Testis (tissue), 3 donors: Measurements from ENCODE around the gene RHBG. TPM values are rescaled to one million over a fixed set of nuclear protein-coding genes. Genes with fewer than 3 reads are reported as not detected.

ENCODE experiments used
- DNase-seq: peaks from one replicate; pipeline ENCODE4 v3.0.0-alpha.2; 2019
- H3K27ac ChIP-seq, 2 donors: fragments of 200-600 bp; sonication (generic); one replicate each; pipeline ENCODE4 v1.5.1; 2019
- H3K27me3 ChIP-seq: fragments of 200-600 bp; sonication (generic); one replicate; pipeline ENCODE4 v1.5.1; 2019
- H3K36me3 ChIP-seq: fragments of 200-600 bp; sonication (generic); one replicate; pipeline ENCODE4 v1.5.1; 2017; ENCODE audit warnings: low read depth; ENCODE audit errors: missing control alignments
- H3K4me1 ChIP-seq: fragments of 200-600 bp; sonication (generic); one replicate; pipeline ENCODE4 v1.5.1; 2019
- H3K4me3 ChIP-seq, 2 donors: fragments of 200-600 bp; sonication (generic); one replicate each; pipeline ENCODE4 v1.5.1; 2017 to 2019
- H3K9me3 ChIP-seq: fragments of 200-600 bp; sonication (generic); one replicate; pipeline ENCODE4 v1.5.1; 2017
- CTCF ChIP-seq, 3 experiments: fragments of 450-650 bp in 2 of 3; fragments of 200-600 bp in 1 of 3; sonication (generic) in 1 of 3; IDR thresholded peaks; one replicate each; pipeline ENCODE4 v1.5.1; 2016 to 2019; ENCODE audit warnings: antibody characterized with exemption in 3 of 3, mild to moderate bottlenecking in 2 of 3, moderate library complexity in 1 of 3
- POLR2A ChIP-seq: fragments of 450-650 bp; IDR thresholded peaks from one replicate; pipeline ENCODE4 v1.6.1; 2017; ENCODE audit warnings: antibody characterized with exemption, mild to moderate bottlenecking, moderate library complexity
- WGBS, 2 donors: methylation state at CpG; one replicate each; pipeline ENCODE4 v1.1.5; 2018; 5-methylcytosine and 5-hydroxymethylcytosine counted together
- intact Hi-C: fragments of 100-400 bp; cut with DNase I; formaldehyde crosslinking; loops from one replicate; pipeline ENCODE4 v1.15.1; 2023; ENCODE audit warnings: low total_unique reads
- polyA plus RNA-seq: library from polyadenylated mRNA; stranded (reverse); fragments of 350-450 nt; fragmentation: Illumina TruSeq; extraction: RNeasy Lipid Tissue Mini Kit (QIAGEN cat#74804); gene quantifications from one replicate; pipeline ENCODE4 v1.2.3, GENCODE V29; 2014; ENCODE audit warnings: low read depth, low replicate concordance; ENCODE audit not compliant: insufficient read depth
- total RNA-seq, 2 donors: library from RNA; depleted of rRNA; stranded (reverse); fragments of >200 nt; gene quantifications; one replicate each; pipeline ENCODE4 v1.2.3, GENCODE V29; 2016

The RHBG gene
- total and polyA plus RNA-seq, 3 donors from 2014 or later, result 2.0 to 3.3 (median 2.0) TPM

- Histone ChIP-seq H3K4me1 (no peaks in the 10 kb centered on the region), H3K27ac (no peak overlapping the region), H3K27me3 (no peaks in the 10 kb centered on the region), H3K36me3 (no peaks in the 10 kb centered on the region), H3K4me3 (peak overlapping the region in 1 of 2 donors; percentile 12), H3K9me3 (no peaks in the 10 kb centered on the region)
- TF ChIP-seq POLR2A (no peak), CTCF (IDR thresholded peaks at IDR 0.05) (peak; percentile 51 to 81 (median 63))
- intact Hi-C loops, result no loop called here
- peak; percentile 74 for DNase-seq
- WGBS, 2 donors, result 8% methylated on average over 22 of the region's 22 CpGs
Observed at GRCh38 chr1:156356875-156357534, 12.0 kb upstream of the RHBG start.

GRCh38 chr1:156357977-156358376, 11.0 kb upstream of the RHBG start:
- DNase-seq, result no peak
- H3K4me3 ChIP-seq, result no peak overlapping the region
- no peaks in the 10 kb centered on the region for H3K9me3 ChIP-seq
- H3K27me3 ChIP-seq, result no peaks in the 10 kb centered on the region
- no peak overlapping the region for H3K27ac ChIP-seq
- H3K4me1 ChIP-seq, result no peaks in the 10 kb centered on the region
- intact Hi-C loops, result no loop called here
- TF ChIP-seq POLR2A, result no peak
- no peak for TF ChIP-seq CTCF (IDR thresholded peaks at IDR 0.05)
- no peaks in the 10 kb centered on the region for H3K36me3 ChIP-seq
- WGBS, 2 donors, result 94 to 98% methylated on average over 2 of the region's 2 CpGs

- DNase-seq, result no peak
- TF ChIP-seq POLR2A (no peak), CTCF (IDR thresholded peaks at IDR 0.05) (no peak)
- H3K4me3 ChIP-seq, result no peak overlapping the region
- no peak overlapping the region for H3K27ac ChIP-seq
- no peaks in the 10 kb centered on the region for H3K27me3 ChIP-seq
- no peaks in the 10 kb centered on the region for H3K9me3 ChIP-seq
- WGBS, 2 donors, result 86 to 100% methylated on average over 1 of the region's 1 CpG
- intact Hi-C loops, result no loop called here
- H3K36me3 ChIP-seq, result no peaks in the 10 kb centered on the region
- H3K4me1 ChIP-seq, result no peaks in the 10 kb centered on the region
Observed at GRCh38 chr1:156358641-156359040, 10.4 kb upstream of the RHBG start.

GRCh38 chr1:156359249-156359648, 9.8 kb upstream of the RHBG start:
- Histone ChIP-seq H3K4me3 (no peak overlapping the region), H3K9me3 (no peaks in the 10 kb centered on the region), H3K4me1 (no peaks in the 10 kb centered on the region), H3K36me3 (no peaks in the 10 kb centered on the region), H3K27me3 (no peaks in the 10 kb centered on the region), H3K27ac (no peak overlapping the region)
- no peak for TF ChIP-seq CTCF (IDR thresholded peaks at IDR 0.05)
- TF ChIP-seq POLR2A, result no peak
- intact Hi-C loops, result no loop called here
- no peak for DNase-seq
- WGBS, 2 donors, result 96% methylated on average over 3 of the region's 3 CpGs

GRCh38 chr1:156359973-156360372, 9.0 kb upstream of the RHBG start:
- no peak for TF ChIP-seq POLR2A
- no peak for TF ChIP-seq CTCF (IDR thresholded peaks at IDR 0.05)
- H3K9me3 ChIP-seq, result no peaks in the 10 kb centered on the region
- intact Hi-C loops, result no loop called here
- no peak overlapping the region for H3K27ac ChIP-seq
- no peaks in the 10 kb centered on the region for H3K4me1 ChIP-seq
- DNase-seq, result peak; percentile 42
- H3K4me3 ChIP-seq, result no peak overlapping the region
- H3K36me3 ChIP-seq, result no peaks in the 10 kb centered on the region
- no peaks in the 10 kb centered on the region for H3K27me3 ChIP-seq
- 40 to 61% methylated on average over 6 of the region's 6 CpGs for WGBS, 2 donors
